ENCODE data around the gene TMEM120B.

The TMEM120B gene

GRCh38 chr12:121826318-121827150 is 114.0 kb downstream of the TMEM120B start:
- no peak overlapping the region for H3K4me3 ChIP-seq
- H3K27ac ChIP-seq: no peak overlapping the region

DNA sequence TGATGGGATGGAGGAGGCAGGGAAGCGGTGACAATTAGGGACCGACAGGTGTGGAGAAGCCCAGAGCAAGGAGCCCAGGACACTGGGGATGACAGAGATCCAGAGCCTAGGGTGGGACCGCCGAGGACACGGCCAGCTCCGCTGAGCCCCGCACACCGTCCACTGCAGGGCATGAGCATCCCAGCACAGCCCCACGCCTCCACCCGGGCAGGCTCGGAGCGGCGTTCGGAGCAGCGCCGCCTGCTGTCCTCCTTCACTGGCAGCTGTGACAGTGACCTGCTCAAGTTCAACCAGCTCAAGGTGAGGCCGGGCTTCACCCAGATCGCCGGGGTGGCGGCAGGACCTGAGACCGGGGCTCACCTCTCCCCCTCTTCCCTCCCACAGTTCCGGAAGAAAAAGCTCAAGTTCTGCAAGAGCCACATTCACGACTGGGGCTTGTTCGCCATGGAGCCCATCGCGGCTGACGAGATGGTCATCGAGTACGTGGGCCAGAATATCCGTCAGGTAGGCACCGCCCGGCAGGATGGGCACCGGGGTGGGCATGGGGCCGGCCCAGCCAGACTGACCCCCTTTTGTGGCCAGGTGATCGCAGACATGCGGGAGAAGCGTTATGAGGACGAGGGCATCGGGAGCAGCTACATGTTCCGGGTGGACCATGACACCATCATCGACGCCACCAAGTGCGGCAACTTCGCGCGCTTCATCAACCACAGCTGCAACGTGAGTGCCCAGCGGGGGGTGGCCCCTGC is 115.0 kb downstream of the TMEM120B start:
- H3K27ac ChIP-seq: no peak overlapping the region
- H3K4me3 ChIP-seq: no peak overlapping the region

DNA sequence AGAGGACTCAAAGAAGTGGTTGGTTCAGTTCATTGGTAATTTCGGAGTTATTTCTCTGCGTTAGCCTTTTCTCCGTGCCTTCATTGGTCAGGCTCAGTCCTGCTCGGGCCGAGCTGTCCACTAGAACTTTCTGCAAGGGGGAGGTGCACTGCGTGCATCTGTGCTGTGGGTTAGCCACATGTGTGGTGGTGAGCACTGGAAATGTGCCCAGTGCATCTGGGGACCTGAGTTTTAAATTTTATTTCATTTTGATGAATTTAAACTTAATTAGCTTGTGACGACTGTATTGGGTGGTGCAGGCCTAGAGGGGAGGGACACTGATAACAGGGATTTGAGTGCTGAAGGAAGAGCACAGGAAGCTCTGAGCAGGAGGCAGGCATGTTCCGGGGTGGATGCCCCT is 115.8 kb downstream of the TMEM120B start:
- H3K27ac ChIP-seq: no peak overlapping the region
- no peak overlapping the region for H3K4me3 ChIP-seq

DNA sequence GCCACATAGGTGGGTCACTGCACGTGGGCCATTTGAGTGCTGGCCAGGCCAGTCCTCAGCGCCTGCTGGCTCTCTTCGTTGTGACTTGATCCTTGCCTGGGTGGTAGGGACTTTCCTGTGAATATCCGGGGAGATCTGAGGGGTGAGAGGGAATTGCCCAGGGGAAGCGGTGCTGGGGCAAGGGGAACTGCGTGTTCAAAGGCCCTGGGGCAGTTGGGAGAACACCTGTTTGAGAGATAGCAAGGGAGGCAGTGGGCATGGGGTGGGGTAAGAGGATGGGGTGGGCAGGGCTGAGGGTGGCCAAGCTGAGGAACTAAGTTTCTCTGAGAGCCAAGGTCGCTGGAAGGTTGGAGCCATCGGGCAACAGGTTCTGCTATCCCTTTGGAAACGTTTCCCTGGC is 116.3 kb downstream of the TMEM120B start:
- Histone ChIP-seq H3K27ac (no peak overlapping the region), H3K4me3 (no peak overlapping the region)

DNA sequence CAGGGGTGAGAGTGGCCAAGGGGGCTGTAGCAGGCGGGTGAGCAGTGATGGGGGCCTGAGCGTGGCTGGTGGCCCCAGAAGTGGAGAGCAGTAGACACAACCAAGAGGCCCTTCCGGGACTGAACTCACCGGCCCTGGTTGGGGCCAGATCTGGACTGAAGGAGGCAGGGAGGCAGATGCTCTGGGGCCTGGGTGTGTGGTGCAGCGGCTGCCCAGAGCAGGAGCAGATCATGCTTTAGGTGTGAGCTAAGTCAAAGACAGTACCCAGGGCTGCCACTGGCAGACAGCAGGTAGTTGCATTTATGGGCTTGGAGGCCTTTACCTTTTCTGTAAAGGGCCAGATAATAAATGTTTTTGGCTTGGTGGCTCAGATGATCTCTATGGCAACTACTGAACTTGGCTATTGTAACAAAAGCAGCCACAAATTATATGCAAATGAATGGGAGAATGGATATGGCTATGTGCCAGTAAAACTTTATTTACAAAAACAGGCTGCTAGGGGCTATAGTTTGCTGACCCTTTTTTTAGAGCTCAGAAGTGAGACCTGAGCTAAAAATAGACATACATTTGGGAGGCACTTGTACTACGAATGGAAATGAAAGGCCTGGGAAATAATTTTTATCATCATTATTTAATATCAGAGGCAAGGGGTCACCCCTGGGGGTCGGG is 116.8 kb downstream of the TMEM120B start:
- no peak overlapping the region for H3K27ac ChIP-seq
- H3K4me3 ChIP-seq: no peak overlapping the region

GRCh38 chr12:121830134-121830533 is 117.6 kb downstream of the TMEM120B start:
- Histone ChIP-seq H3K27ac (no peak overlapping the region), H3K4me3 (no peak overlapping the region)

GRCh38 chr12:121830588-121831265 is 118.2 kb downstream of the TMEM120B start:
- no peak overlapping the region for H3K4me3 ChIP-seq
- no peak overlapping the region for H3K27ac ChIP-seq

Data from skin epidermis (tissue), 12 donors.